GM12873 (cell line): Measurements from ENCODE around the gene MAP4K5.

Experiments used
- TF ChIP-seq, protein P1 (sequence below): IDR thresholded peaks from 2 replicates; pipeline ENCODE4 v1.5.1; 2012; ENCODE audit warnings: low read depth, mild to moderate bottlenecking, moderate library complexity, low read length, control low read depth; ENCODE audit not compliant: insufficient read depth; ENCODE audit errors: missing control alignments

The MAP4K5 gene

DNA sequence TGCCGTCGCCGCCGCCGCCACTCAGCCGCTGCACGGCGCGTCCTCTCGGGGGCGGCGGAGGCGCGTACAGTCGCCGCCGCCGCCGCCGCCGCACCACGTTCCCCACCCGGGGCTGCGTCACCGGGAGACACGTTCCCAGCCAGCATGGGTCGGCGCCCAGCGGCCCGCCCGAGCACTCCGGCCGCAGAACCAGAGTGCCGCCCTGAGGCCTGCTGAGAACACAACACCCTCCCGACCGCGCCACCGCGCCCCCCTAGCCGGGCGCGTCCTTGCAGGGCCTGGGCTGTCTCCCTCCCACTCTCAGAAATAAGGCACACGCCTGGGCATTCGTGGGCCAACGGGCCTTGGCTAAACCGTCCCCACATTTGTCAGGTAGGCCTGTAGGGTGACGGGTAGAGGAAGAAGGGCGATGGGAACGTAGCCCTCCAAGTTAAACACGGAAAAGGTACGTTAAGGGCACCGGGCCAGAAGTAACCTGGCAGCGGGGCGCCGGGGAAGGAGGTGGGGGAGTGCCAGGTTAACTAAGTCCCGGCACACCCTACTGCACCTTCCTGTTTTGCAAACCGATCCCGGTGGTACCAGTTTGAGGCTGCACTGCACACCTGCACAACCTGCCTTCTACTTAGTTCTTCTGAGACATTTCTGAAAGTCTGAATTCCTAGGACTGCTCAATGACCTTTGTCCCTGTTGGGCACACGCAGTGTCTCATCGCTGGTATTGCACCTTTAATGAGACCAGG, at the start of gene MAP4K5:
Gene MAP4K5 (minus strand): TSS at position 68 of the 739 bp plus-strand sequence. CDS start 520 bp downstream, outside the sequence.
- TF ChIP-seq, protein P1, sequence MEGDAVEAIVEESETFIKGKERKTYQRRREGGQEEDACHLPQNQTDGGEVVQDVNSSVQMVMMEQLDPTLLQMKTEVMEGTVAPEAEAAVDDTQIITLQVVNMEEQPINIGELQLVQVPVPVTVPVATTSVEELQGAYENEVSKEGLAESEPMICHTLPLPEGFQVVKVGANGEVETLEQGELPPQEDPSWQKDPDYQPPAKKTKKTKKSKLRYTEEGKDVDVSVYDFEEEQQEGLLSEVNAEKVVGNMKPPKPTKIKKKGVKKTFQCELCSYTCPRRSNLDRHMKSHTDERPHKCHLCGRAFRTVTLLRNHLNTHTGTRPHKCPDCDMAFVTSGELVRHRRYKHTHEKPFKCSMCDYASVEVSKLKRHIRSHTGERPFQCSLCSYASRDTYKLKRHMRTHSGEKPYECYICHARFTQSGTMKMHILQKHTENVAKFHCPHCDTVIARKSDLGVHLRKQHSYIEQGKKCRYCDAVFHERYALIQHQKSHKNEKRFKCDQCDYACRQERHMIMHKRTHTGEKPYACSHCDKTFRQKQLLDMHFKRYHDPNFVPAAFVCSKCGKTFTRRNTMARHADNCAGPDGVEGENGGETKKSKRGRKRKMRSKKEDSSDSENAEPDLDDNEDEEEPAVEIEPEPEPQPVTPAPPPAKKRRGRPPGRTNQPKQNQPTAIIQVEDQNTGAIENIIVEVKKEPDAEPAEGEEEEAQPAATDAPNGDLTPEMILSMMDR, result peak; percentile 88

DNA sequence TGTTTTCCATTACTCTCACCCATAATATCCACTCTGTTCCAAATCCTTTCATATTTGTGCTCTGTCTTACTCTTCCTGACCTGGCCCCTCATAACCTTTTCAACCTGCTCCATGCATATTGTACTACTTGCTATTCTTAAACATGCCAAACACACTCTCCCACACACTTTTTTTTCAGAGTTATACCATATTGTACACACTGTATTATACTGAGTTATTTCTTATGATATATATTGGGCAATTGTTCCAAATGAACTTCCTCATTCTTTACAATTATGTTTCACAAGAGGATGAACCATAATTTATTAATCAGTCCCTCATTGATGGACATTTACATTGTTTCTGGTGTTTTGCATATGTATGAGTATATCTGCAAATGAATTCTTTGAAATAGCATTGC, 46.1 kb upstream of the MAP4K5 start:
- TF ChIP-seq, protein P1, result no peak

DNA sequence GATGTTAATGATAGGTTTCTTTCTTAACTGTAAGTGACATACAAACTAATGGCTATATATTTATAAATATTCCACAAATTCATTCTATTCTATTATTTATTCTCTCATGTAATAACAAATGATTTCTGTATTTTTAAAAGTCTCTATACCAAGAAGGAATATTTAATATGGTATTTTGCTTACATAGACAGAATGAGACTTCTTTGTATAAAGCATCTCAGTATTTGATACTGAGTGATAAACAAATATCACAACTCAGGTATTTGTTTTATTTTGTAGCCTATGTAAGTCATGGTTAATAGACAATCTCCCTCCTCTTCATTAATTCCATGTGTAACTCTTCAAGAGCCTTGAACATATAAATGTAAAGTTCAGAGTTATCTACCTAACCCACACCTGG, 45.6 kb upstream of the MAP4K5 start:
- TF ChIP-seq, protein P1, result no peak

DNA sequence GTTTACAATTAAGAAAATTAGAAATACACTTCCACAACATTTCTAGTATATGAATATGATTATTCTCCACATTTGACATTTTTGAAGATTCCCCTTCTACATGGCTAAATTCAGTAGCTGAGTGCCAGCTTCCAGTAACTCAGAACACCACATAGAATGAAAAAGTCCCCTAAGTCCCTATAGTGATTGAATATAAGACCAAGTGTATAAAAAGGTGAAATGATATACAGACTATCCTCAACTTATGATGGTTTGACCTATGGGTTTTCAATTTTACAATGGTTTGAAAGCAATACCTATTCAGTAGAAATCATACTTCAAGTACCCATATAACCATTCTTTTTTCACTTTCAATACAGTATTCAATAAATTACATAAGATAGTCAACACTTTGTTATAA, 43.4 kb upstream of the MAP4K5 start:
- TF ChIP-seq, protein P1, result no peak

DNA sequence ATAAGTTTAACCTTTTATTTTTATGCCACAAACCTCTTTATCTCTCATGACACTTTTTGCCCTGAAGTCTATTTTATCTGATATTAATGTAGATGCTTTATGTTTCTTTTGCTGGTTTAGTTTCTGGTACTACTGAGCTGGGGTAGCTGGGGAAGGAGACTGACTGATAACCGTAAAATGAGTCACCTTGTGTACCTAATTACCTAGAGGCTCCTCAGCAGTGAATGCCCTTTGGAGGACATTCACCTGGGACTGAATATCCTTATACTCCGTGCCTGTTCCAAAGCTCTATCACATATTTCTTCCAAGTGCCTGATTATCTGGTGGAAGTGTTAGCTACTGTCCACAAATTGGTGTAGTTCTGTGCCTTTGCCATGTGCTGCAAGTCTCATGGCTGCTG, 41.5 kb upstream of the MAP4K5 start:
- TF ChIP-seq, protein P1, result no peak

DNA sequence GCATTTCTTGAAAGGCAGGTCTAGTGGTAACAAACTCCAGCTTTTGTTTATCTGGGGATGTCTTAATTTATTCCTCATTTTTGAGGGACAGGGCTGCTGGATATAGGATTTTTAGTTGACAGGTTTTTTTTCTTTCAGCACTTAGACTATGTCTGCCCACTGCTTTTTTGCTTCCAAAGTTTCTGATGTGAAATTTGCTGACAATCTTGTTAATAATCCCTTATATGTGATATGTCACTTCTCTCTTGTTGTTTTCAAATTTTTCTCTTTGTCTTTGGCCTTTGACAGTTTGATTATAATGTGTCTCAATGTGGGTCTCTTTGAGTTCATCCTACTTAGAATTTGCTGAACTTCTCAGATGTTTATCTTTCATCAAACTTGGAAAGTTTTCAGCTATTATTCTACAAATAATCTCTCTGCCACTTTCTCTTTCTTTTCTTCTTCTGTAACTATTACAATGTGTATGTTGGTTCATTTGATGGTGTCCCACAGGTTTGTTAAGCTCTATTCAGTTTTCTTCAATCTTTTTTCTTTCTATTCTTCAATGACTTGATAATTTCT, 37.4 kb upstream of the MAP4K5 start:
- TF ChIP-seq, protein P1, result no peak

DNA sequence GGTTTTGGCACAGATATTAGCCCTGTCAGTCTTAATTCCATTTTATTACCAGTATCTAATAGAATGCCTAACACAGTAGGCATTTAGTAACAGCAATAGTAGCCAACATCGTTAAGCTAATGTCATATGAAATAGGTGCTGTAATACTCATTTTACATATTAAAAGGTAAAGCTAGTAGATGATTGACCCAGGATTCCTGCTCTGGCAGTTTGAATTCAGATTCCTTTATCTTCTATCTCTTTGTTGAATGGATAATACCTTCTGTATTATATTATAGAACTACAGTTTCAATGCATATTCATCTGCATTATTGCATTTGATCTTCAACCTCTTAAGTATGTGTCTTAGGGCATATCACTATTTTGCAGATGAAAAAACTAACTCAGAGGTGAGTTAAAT, 30.5 kb upstream of the MAP4K5 start:
- TF ChIP-seq, protein P1, result no peak
